ENCODE measurements around the gene CLEC16A. TPM values are rescaled to one million over a fixed set of nuclear protein-coding genes. Genes with fewer than 3 reads are reported as not detected.

Gene CLEC16A
- total and polyA plus RNA-seq, 2 experiments from 2014 or later, result 9.9 to 24.1 TPM

DNA sequence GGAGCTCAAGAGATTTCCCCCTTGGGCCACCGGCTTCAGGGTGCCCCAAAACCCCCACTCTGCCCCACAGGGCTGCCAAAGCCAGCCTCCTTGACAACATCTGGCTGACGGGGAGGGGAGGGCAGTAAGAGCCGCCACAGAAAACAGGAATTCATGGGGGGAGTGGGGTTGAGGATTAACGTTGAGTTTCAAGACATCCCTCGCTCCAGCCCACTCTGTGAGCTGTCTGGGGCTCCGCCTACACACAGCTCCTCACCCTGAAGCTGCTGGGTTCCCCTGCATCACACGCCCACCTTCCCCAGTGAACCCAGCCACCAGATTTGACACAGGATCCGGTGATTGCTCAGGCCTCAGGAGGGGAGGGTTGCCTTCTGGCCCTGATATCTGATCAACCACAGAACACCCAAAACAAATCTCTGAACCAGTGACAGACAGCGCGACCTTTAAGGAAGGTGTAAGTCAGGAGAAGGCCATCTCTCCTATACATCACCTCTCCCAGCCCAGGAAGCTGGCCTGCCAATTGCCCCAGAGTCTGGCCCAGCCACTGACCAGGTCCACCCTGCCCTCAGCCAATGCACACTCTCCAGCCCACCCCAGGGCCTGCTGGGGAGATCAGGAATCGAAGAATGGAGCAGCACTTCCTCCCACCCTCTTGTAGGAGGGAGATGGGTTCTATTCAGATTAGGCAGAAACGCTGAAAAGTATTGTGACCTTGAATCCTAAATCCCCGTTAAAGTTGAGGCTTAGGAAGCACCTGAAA lies 132.1 kb downstream of the CLEC16A start:
- Histone ChIP-seq H3K79me2 (replicated peaks; ENCODE audit: insufficient read depth) (no peaks in the 10 kb centered on the region), H3K4me1 (ENCODE audit: insufficient read depth) (peaks cover 7% of the 10 kb centered on the region; the same call in 1 of the 2 replicates), H4K20me1 (replicated peaks; ENCODE audit: insufficient read depth) (no peaks in the 10 kb centered on the region), H3K27ac (ENCODE audit: low read depth) (no peak overlapping the region), H3F3A (replicated peaks; ENCODE audit: low read depth) (no peaks in the 10 kb centered on the region), H3K36me3 (ENCODE audit: insufficient read depth) (no peaks in the 10 kb centered on the region; the same call in 1 of the 2 replicates), H2AFZ (no peak overlapping the region), H3K4me2 (no peak overlapping the region), H3K27me3 (ENCODE audit: insufficient read depth) (no peaks in the 10 kb centered on the region), H3K9me2 (ENCODE audit: insufficient read depth) (no peaks in the 10 kb centered on the region), H3K4me3 (no peak overlapping the region)
- Mint-ChIP-seq H3K27ac (no peak overlapping the region), H3K27me3 (ENCODE audit: insufficient read depth, low read depth, poor library complexity) (peaks cover 3% of the 10 kb centered on the region), H3K9me3 (no peaks in the 10 kb centered on the region), H3K4me1 (peaks cover 21% of the 10 kb centered on the region), H3K4me3 (no peak overlapping the region), H3K36me3 (ENCODE audit: low read depth) (peaks cover 3% of the 10 kb centered on the region; the same call in 1 of the 3 replicates)
- TF ChIP-seq JUNB (IDR thresholded peaks at IDR 0.05; ENCODE audit: unreplicated experiment) (no peak), STAT1 (IDR thresholded peaks at IDR 0.05; ENCODE audit: unreplicated experiment) (no peak), EZH2 (IDR thresholded peaks at IDR 0.05; ENCODE audit: low read depth, unreplicated experiment) (no peak), CREB1 (CRISPR knock-in tag; IDR thresholded peaks at IDR 0.05; ENCODE audit: low read depth) (no peak), ZNF114 (CRISPR knock-in tag; IDR thresholded peaks at IDR 0.05) (no peak), POLR2AphosphoS5 (IDR thresholded peaks at IDR 0.05; ENCODE audit: low read depth) (no peak), ETS1 (IDR thresholded peaks at IDR 0.05) (no peak), EZH2phosphoT487 (IDR thresholded peaks at IDR 0.05; ENCODE audit: unreplicated experiment) (no peak), REST (IDR thresholded peaks at IDR 0.05; ENCODE audit: unreplicated experiment) (no peak), NANOG (IDR thresholded peaks at IDR 0.05; ENCODE audit: borderline replicate concordance) (no peak), CTCF (conservative IDR thresholded peaks at IDR 0.05; ENCODE audit: low read depth in 2 of 2) (no peak), ZNF331 (CRISPR knock-in tag; IDR thresholded peaks at IDR 0.05; ENCODE audit: low read depth) (no peak)
- TF ChIP-seq, protein P1, sequence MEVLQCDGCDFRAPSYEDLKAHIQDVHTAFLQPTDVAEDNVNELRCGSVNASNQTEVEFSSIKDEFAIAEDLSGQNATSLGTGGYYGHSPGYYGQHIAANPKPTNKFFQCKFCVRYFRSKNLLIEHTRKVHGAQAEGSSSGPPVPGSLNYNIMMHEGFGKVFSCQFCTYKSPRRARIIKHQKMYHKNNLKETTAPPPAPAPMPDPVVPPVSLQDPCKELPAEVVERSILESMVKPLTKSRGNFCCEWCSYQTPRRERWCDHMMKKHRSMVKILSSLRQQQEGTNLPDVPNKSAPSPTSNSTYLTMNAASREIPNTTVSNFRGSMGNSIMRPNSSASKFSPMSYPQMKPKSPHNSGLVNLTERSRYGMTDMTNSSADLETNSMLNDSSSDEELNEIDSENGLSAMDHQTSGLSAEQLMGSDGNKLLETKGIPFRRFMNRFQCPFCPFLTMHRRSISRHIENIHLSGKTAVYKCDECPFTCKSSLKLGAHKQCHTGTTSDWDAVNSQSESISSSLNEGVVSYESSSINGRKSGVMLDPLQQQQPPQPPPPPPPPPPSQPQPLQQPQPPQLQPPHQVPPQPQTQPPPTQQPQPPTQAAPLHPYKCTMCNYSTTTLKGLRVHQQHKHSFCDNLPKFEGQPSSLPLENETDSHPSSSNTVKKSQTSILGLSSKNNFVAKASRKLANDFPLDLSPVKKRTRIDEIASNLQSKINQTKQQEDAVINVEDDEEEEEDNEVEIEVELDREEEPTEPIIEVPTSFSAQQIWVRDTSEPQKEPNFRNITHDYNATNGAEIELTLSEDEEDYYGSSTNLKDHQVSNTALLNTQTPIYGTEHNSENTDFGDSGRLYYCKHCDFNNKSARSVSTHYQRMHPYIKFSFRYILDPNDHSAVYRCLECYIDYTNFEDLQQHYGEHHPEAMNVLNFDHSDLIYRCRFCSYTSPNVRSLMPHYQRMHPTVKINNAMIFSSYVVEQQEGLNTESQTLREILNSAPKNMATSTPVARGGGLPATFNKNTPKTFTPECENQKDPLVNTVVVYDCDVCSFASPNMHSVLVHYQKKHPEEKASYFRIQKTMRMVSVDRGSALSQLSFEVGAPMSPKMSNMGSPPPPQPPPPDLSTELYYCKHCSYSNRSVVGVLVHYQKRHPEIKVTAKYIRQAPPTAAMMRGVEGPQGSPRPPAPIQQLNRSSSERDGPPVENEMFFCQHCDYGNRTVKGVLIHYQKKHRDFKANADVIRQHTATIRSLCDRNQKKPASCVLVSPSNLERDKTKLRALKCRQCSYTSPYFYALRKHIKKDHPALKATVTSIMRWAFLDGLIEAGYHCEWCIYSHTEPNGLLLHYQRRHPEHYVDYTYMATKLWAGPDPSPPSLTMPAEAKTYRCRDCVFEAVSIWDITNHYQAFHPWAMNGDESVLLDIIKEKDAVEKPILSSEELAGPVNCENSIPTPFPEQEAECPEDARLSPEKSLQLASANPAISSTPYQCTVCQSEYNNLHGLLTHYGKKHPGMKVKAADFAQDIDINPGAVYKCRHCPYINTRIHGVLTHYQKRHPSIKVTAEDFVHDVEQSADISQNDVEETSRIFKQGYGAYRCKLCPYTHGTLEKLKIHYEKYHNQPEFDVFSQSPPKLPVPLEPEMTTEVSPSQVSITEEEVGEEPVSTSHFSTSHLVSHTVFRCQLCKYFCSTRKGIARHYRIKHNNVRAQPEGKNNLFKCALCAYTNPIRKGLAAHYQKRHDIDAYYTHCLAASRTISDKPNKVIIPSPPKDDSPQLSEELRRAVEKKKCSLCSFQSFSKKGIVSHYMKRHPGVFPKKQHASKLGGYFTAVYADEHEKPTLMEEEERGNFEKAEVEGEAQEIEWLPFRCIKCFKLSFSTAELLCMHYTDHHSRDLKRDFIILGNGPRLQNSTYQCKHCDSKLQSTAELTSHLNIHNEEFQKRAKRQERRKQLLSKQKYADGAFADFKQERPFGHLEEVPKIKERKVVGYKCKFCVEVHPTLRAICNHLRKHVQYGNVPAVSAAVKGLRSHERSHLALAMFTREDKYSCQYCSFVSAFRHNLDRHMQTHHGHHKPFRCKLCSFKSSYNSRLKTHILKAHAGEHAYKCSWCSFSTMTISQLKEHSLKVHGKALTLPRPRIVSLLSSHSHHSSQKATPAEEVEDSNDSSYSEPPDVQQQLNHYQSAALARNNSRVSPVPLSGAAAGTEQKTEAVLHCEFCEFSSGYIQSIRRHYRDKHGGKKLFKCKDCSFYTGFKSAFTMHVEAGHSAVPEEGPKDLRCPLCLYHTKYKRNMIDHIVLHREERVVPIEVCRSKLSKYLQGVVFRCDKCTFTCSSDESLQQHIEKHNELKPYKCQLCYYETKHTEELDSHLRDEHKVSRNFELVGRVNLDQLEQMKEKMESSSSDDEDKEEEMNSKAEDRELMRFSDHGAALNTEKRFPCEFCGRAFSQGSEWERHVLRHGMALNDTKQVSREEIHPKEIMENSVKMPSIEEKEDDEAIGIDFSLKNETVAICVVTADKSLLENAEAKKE (CRISPR knock-in tag; IDR thresholded peaks at IDR 0.05), result no peak
- DNase-seq (ENCODE audit: low spot score), result no peak
- ATAC-seq, result peak; percentile 35; the same call in 2 of the 3 replicates

All from GM23338 (cell line).